ENCODE measurements around the gene GDA. TPM values are rescaled to one million over a fixed set of nuclear protein-coding genes. Genes with fewer than 3 reads are reported as not detected.

The GDA gene
- total RNA-seq, 1 donor from 2014 or later = 1.8 TPM

DNA sequence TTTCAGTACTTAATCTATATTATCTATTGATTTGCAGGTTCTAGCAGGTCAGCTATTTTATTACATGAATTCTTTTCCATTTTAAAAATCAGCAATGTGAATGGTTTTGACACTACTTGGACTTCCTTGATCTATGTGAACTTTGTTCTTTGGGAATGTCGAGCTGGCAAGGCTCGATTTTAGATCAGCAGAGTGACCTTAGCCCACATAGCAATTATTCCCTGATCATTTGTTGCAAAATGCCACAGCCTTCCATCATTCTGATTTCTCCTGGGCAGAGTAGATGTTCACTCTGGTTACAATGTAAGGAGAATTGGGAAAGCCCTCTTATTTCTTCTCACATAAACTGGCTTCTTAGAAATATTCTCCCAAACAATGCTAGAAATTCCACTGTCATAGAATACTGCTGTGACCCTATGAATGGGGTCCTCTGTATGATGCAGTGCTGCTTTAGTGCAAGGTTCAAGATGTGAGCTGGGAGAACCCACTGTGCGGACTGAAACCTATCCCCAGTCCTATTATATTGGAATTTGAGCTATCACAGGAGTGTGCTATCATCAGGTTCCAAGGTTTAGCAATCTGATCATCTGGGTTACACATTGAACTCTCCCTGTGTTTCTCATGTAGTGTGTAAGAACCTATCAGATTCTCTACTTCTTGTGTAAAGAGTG is 15.7 kb upstream of the GDA start:
- Histone ChIP-seq H3K4me3 (ENCODE audit: low read depth, low read length) (no peak overlapping the region), H3K36me3 (ENCODE audit: control insufficient read depth, insufficient read depth, low read length) (no peaks in the 10 kb centered on the region), H3K27me3 (ENCODE audit: control insufficient read depth, insufficient read depth, low read length) (no peaks in the 10 kb centered on the region)
- no peak for FAIRE-seq
- TF ChIP-seq, protein P1, sequence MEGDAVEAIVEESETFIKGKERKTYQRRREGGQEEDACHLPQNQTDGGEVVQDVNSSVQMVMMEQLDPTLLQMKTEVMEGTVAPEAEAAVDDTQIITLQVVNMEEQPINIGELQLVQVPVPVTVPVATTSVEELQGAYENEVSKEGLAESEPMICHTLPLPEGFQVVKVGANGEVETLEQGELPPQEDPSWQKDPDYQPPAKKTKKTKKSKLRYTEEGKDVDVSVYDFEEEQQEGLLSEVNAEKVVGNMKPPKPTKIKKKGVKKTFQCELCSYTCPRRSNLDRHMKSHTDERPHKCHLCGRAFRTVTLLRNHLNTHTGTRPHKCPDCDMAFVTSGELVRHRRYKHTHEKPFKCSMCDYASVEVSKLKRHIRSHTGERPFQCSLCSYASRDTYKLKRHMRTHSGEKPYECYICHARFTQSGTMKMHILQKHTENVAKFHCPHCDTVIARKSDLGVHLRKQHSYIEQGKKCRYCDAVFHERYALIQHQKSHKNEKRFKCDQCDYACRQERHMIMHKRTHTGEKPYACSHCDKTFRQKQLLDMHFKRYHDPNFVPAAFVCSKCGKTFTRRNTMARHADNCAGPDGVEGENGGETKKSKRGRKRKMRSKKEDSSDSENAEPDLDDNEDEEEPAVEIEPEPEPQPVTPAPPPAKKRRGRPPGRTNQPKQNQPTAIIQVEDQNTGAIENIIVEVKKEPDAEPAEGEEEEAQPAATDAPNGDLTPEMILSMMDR (IDR thresholded peaks at IDR 0.05; ENCODE audit: insufficient read depth, low read length, severe bottlenecking) = no peak
- DNase-seq (ENCODE audit: low read depth) = no peak

DNA sequence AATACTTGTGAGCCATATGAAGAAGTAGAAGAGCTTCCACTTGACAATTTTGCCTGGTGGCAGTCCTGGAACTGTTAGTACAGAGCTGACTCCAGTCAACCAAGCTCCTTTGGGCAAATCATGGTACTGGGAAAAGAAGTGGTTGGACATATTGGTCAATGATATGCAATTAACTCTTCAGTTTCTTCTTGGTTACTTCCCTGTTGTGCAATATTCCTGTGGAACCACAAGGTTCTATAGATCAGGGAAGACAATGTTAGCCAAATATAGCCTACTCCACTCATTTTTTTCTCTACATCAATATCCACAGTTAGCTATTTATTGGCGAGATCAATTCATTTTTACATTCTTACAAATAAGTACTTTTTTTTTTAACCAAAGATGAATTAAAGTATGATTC is 14.4 kb upstream of the GDA start:
- TF ChIP-seq, protein P1 (IDR thresholded peaks at IDR 0.05; ENCODE audit: insufficient read depth, low read length, severe bottlenecking) = no peak
- no peak overlapping the region for H3K4me3 ChIP-seq (ENCODE audit: low read depth, low read length)
- DNase-seq (ENCODE audit: low read depth) (no peak), FAIRE-seq (no peak)
- no peaks in the 10 kb centered on the region for H3K36me3 ChIP-seq (ENCODE audit: control insufficient read depth, insufficient read depth, low read length)
- no peaks in the 10 kb centered on the region for H3K27me3 ChIP-seq (ENCODE audit: control insufficient read depth, insufficient read depth, low read length)

DNA sequence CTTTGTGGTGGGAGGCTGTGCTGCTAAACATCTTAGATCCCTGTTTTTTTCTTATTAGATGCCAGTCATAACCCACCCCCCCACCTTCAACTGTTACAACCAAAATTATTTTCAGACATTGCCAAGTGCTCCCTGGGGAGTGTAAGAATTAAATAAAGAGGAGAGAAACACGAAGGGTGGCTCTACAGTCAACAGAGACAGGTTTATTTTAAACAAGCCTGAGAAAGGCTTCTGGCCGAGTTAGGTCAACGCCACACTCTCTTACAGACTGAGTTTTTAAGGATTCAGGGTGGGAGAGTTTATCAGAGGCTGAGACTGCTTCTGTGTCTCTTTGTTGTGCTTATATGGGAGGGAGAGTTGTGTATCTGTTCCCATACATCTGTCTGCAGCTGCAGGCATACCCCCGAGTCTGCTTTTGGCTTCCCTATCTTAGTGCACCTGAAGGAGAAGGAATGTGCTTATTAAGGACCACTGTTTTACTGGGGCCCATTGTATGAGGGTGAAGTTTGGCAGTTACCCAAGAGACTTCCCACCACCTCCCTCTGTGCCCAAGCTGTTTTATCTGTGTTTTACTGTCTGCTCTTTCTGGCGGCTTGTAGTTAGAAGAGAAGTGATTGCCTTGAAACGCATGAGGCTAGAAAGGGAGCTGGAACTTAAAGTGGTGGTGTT is 11.4 kb upstream of the GDA start:
- FAIRE-seq (no peak), DNase-seq (ENCODE audit: low read depth) (no peak)
- TF ChIP-seq, protein P1 (IDR thresholded peaks at IDR 0.05; ENCODE audit: insufficient read depth, low read length, severe bottlenecking) = no peak
- Histone ChIP-seq H3K36me3 (ENCODE audit: control insufficient read depth, insufficient read depth, low read length) (no peaks in the 10 kb centered on the region), H3K4me3 (ENCODE audit: low read depth, low read length) (no peak overlapping the region), H3K27me3 (ENCODE audit: control insufficient read depth, insufficient read depth, low read length) (no peaks in the 10 kb centered on the region)

DNA sequence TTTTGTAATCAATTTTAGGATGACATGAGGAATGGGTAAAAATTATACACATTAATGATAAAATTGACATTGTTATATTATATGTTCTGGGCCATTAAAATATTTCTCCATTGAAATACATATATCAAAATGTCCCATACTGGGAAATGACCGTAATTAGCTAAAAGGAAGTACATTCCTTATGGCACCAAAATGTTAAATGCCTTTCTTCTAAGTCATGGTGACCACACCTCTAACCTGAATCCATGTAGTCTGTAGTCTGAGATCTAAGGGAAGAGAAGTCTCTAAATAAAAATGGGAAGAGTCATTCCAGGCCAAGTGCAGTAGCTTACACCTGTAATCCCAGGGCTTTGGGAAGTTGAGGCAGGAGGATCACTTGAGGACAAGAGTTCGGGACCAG is 10.0 kb upstream of the GDA start:
- FAIRE-seq (no peak), DNase-seq (ENCODE audit: low read depth) (peak; percentile 49)
- TF ChIP-seq, protein P1 (IDR thresholded peaks at IDR 0.05; ENCODE audit: insufficient read depth, low read length, severe bottlenecking) = no peak
- Histone ChIP-seq H3K27me3 (ENCODE audit: control insufficient read depth, insufficient read depth, low read length) (no peaks in the 10 kb centered on the region), H3K4me3 (ENCODE audit: low read depth, low read length) (no peak overlapping the region), H3K36me3 (ENCODE audit: control insufficient read depth, insufficient read depth, low read length) (no peaks in the 10 kb centered on the region)

DNA sequence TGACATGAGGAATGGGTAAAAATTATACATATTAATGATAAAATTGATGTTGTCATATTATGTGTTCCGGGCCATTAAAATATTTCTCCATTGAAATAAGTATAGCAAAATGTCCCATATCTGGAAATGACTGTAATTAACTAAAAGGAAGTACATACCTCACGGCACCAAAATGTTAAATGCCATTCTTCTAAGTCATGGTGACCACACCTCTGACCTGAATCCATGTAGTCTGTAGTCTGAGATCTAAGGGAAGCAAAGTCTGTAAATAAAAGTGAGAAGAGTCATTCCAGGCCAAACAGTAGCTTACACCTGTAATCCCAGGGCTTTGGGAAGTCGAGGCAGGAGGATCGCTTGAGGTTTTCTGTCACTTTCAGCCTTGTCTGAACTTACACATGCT is 8.7 kb upstream of the GDA start:
- Histone ChIP-seq H3K4me3 (ENCODE audit: low read depth, low read length) (no peak overlapping the region), H3K27me3 (ENCODE audit: control insufficient read depth, insufficient read depth, low read length) (no peaks in the 10 kb centered on the region), H3K36me3 (ENCODE audit: control insufficient read depth, insufficient read depth, low read length) (no peaks in the 10 kb centered on the region)
- TF ChIP-seq, protein P1 (IDR thresholded peaks at IDR 0.05; ENCODE audit: insufficient read depth, low read length, severe bottlenecking) = no peak
- FAIRE-seq = no peak
- peak; percentile 73 for DNase-seq (ENCODE audit: low read depth)

All from bronchial epithelial cell (primary cell).